ENCODE results near the gene DCST1. TPM values are rescaled to one million over a fixed set of nuclear protein-coding genes. Genes with fewer than 3 reads are reported as not detected.

Gene DCST1
- total RNA-seq, 2 experiments from 2014 or later, result not detected

- intact Hi-C loops (cut with micrococcal nuclease; ENCODE audit: unreplicated experiment), result loop anchor here (1.0 to 2.0 kb wide), 2 partner anchors 16 to 39 kb away; no protein-coding TSS in a partner anchor
- BruUV-seq (replicated peaks), result no TSS peak
- POLR2A ChIA-PET, result interaction anchor here (0.7 to 1.4 kb wide), 6 partner anchors 8 to 485 kb away, joined by 3 to 6 read pairs (median 4); partner anchors contain the start of gene EFNA4
- peak; percentile 81 for DNase-seq (ENCODE audit: low spot score)
- H3K4me2 ChIP-seq (ENCODE audit: low read length), result no peak overlapping the region
- H4K20me1 ChIP-seq (ENCODE audit: insufficient read depth, low read length), result no peaks in the 10 kb centered on the region
- H3K36me3 ChIP-seq (ENCODE audit: insufficient read depth, low read length), result no peaks in the 10 kb centered on the region
- peaks cover 11% of the 10 kb centered on the region for H3K4me1 ChIP-seq (ENCODE audit: insufficient read depth, low read length, poor library complexity, severe bottlenecking)
- H3K4me3 ChIP-seq (ENCODE audit: low read depth, low read length, poor library complexity, severe bottlenecking), result no peak overlapping the region
- H3K27ac ChIP-seq (ENCODE audit: low read depth, low read length, poor library complexity, severe bottlenecking), result no peak overlapping the region
- H3K9me3 ChIP-seq (ENCODE audit: low read length), result no peaks in the 10 kb centered on the region
- H2AFZ ChIP-seq (ENCODE audit: low read length), result no peak overlapping the region
- H3K79me2 ChIP-seq (ENCODE audit: insufficient read depth, low read depth, low read length), result no peaks in the 10 kb centered on the region
- TF ChIP-seq, protein P1, sequence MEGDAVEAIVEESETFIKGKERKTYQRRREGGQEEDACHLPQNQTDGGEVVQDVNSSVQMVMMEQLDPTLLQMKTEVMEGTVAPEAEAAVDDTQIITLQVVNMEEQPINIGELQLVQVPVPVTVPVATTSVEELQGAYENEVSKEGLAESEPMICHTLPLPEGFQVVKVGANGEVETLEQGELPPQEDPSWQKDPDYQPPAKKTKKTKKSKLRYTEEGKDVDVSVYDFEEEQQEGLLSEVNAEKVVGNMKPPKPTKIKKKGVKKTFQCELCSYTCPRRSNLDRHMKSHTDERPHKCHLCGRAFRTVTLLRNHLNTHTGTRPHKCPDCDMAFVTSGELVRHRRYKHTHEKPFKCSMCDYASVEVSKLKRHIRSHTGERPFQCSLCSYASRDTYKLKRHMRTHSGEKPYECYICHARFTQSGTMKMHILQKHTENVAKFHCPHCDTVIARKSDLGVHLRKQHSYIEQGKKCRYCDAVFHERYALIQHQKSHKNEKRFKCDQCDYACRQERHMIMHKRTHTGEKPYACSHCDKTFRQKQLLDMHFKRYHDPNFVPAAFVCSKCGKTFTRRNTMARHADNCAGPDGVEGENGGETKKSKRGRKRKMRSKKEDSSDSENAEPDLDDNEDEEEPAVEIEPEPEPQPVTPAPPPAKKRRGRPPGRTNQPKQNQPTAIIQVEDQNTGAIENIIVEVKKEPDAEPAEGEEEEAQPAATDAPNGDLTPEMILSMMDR (conservative IDR thresholded peaks at IDR 0.05; ENCODE audit: low read length), result peak; percentile 88
- TF ChIP-seq EZH2phosphoT487 (IDR thresholded peaks at IDR 0.05; ENCODE audit: borderline replicate concordance, low read depth, low read length), result no peak
- CTCF ChIA-PET (ENCODE audit: unreplicated experiment), result interaction anchor here (0.6 to 1.7 kb wide), 6 partner anchors 12 to 164 kb away, joined by 3 to 11 read pairs (median 4); no protein-coding TSS in a partner anchor
- H3K9me2 ChIP-seq (ENCODE audit: insufficient read depth, low read length), result no peaks in the 10 kb centered on the region
These were observed 11.4 kb downstream of the DCST1 start for GRCh38 chr1:155044812-155045657.

DNA sequence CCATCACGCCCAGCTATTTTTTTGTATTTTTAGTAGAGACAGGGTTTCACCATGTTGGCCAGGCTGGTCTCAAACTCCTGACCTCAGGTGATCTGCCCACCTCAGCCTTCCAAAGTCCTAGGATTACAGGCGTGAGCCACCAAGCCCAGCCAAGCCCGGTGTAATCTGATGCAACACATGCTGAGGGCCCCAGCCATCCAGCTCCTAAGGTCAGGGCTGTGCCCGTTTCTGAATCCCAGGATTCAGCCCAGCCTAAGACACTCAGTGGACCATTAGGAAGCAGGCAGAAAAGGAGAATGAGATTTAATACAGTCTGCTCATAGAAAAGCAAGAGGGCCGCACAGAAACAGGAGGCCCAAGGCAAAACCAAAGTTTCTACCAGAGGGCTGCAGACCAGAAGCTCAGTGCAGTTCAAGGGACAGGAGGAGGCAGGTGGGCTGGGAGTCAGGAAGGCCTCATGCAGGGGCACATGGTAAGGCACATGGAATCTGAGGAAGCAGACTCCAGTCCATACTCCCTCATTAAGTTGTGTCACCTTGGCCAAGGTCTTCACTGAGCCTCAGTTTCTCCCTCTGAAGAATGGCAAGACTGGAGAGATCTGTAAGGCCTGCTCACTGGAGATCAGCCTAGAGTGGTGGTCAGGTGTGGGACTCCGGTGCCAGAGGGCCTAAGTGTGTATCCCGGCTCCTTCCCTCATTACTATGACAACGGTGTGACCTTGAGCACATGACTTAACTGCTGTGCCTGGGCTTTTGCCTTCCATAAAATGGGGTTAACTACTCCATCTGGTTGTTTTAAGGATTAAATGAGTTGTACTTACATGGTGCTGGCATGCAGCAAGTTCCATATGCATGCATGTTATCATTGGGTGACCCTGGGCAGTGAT, 15.1 kb downstream of the DCST1 start:
- Histone ChIP-seq H3K9me3 (ENCODE audit: low read length) (no peaks in the 10 kb centered on the region), H3K79me2 (ENCODE audit: insufficient read depth, low read depth, low read length) (no peaks in the 10 kb centered on the region), H3K36me3 (ENCODE audit: insufficient read depth, low read length) (no peaks in the 10 kb centered on the region), H3K9me2 (ENCODE audit: insufficient read depth, low read length) (no peaks in the 10 kb centered on the region), H3K4me1 (ENCODE audit: insufficient read depth, low read length, poor library complexity, severe bottlenecking) (peaks cover 41% of the 10 kb centered on the region), H4K20me1 (ENCODE audit: insufficient read depth, low read length) (no peaks in the 10 kb centered on the region), H2AFZ (ENCODE audit: low read length) (no peak overlapping the region), H3K4me2 (ENCODE audit: low read length) (no peak overlapping the region), H3K4me3 (ENCODE audit: low read depth, low read length, poor library complexity, severe bottlenecking) (no peak overlapping the region), H3K27ac (ENCODE audit: low read depth, low read length, poor library complexity, severe bottlenecking) (no peak overlapping the region)
- DNase-seq (ENCODE audit: low spot score), result no peak
- POLR2A ChIA-PET, result no interaction called here
- no peak for TF ChIP-seq EZH2phosphoT487 (IDR thresholded peaks at IDR 0.05; ENCODE audit: borderline replicate concordance, low read depth, low read length)
- TF ChIP-seq, protein P1 (conservative IDR thresholded peaks at IDR 0.05; ENCODE audit: low read length), result no peak
- no TSS peak for BruUV-seq (replicated peaks)
- CTCF ChIA-PET (ENCODE audit: unreplicated experiment), result no interaction called here
- intact Hi-C loops (cut with micrococcal nuclease; ENCODE audit: unreplicated experiment), result no loop called here
